Common myeloid progenitor, CD34-positive (primary cell): ENCODE measurements around the gene SOCS1.

Source experiments
- CTCF ChIA-PET: fragments of 350-600 bp; sonication (Branson Sonifier 250); formaldehyde crosslinking; loops from one replicate; lab custom pipeline; 2021; ENCODE audit warnings: antibody characterized with exemption; lab: Charles Lee
- POLR2A ChIA-PET: fragments of 350-600 bp; sonication (Branson Sonifier 250); formaldehyde crosslinking; loops from one replicate; lab custom pipeline; 2021; ENCODE audit warnings: antibody characterized with exemption; lab: Charles Lee
- DNase-seq, 3 donors: peaks; one replicate each; pipeline versions ENCODE4 v3.0.0 to v3.0.0-alpha.2; 2013
- H3K27ac ChIP-seq, 2 experiments: 1 replicate in 1 of 2; 2 replicates in 1 of 2; pipeline ENCODE4 v1.7.0; 2013; ENCODE audit warnings: inconsistent platforms in 2 of 2, low read length in 2 of 2, mild to moderate bottlenecking in 2 of 2, low read depth in 1 of 2, moderate library complexity in 1 of 2; ENCODE audit not compliant: severe bottlenecking in 2 of 2, insufficient read depth in 1 of 2, poor library complexity in 1 of 2
- H3K27me3 ChIP-seq, 5 experiments: replicated peaks in 2 of 5; 1 replicate in 3 of 5; 2 replicates in 2 of 5; pipeline versions ENCODE4 v1.6.1 to v1.7.0; 2013; ENCODE audit warnings: low read length in 4 of 5, mild to moderate bottlenecking in 2 of 5, moderate library complexity in 2 of 5, inconsistent platforms in 1 of 5; ENCODE audit not compliant: insufficient read depth in 5 of 5, control insufficient read depth in 4 of 5
- H3K36me3 ChIP-seq, 4 experiments: 1 replicate in 2 of 4; 2 replicates in 2 of 4; pipeline versions ENCODE4 v1.6.1 to v1.7.0; 2013; ENCODE audit warnings: low read length in 3 of 4, control low read depth in 1 of 4, mild to moderate bottlenecking in 1 of 4; ENCODE audit not compliant: control insufficient read depth in 4 of 4, insufficient read depth in 4 of 4
- H3K4me1 ChIP-seq, 4 experiments: 1 replicate in 3 of 4; 2 replicates in 1 of 4; pipeline versions ENCODE4 v1.6.1 to v1.7.1; 2013; ENCODE audit warnings: low read length in 3 of 4, mild to moderate bottlenecking in 3 of 4, control low read depth in 1 of 4, inconsistent platforms in 1 of 4, moderate library complexity in 1 of 4; ENCODE audit not compliant: control insufficient read depth in 4 of 4, insufficient read depth in 4 of 4; ENCODE audit errors: control extremely low read depth in 1 of 4
- H3K4me3 ChIP-seq, 7 experiments: 1 replicate in 4 of 7; 2 replicates in 3 of 7; pipeline versions ENCODE4 v1.5.1 to v1.7.0; 2013; ENCODE audit warnings: mild to moderate bottlenecking in 7 of 7, low read length in 6 of 7, moderate library complexity in 6 of 7, inconsistent platforms in 2 of 7, low read depth in 2 of 7, control low read depth in 1 of 7; ENCODE audit not compliant: insufficient read depth in 4 of 7, control insufficient read depth in 1 of 7; ENCODE audit errors: extremely low read depth in 1 of 7
- H3K9me3 ChIP-seq, 5 experiments: 1 replicate in 4 of 5; 2 replicates in 1 of 5; pipeline versions ENCODE4 v1.6.1 to v1.7.1; 2013; ENCODE audit warnings: low read length in 4 of 5, mild to moderate bottlenecking in 2 of 5, inconsistent platforms in 1 of 5, low read depth in 1 of 5, moderate library complexity in 1 of 5; ENCODE audit not compliant: control insufficient read depth in 4 of 5, insufficient read depth in 2 of 5; ENCODE audit errors: control extremely low read depth in 1 of 5
- WGBS: methylation state at CpG from one replicate; pipeline ENCODE4 v1.1.5; 2013; ENCODE audit not compliant: insufficient coverage; 5-methylcytosine and 5-hydroxymethylcytosine counted together

SOCS1 gene

DNA sequence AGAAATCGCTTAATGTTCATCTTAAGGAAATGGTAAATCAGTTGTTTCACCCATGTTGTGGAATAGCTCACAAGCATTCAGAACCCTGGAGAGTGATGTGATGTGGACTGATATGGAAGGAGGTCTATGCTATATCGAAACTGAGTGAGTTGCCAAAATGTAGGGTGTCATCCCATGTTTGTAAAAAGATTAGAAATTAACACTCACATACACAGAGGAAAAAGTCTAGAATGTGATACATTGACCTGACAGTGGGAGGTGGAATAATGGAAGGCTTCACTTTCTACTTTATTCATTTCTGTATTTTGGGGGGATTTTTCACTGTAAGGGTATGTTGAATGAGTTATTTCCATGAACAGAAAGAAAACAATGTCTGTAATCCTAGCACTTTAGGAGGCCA is 29.8 kb upstream of the SOCS1 start:
- no peak overlapping the region for H3K4me3 ChIP-seq
- DNase-seq, result no peak
- peaks cover 0 to 2% (median 0%) of the 10 kb centered on the region in 5 experiments for H3K9me3 ChIP-seq
- ChIA-PET CTCF (interaction anchor here (2.7 to 3.9 kb wide), 2 partner anchors 12 kb away, joined by 13 to 19 read pairs; partner anchors contain the start of gene PRM3), POLR2A (interaction anchor here (0.7 to 0.9 kb wide), 2 partner anchors 11 to 341 kb away, joined by 3 read pairs; no protein-coding TSS in a partner anchor)
- no peak overlapping the region for H3K27ac ChIP-seq
- H3K27me3 ChIP-seq, result peaks cover 0 to 4% (median 0%) of the 10 kb centered on the region in 5 experiments
- 100% methylated on average over 1 of the region's 2 CpGs for WGBS
- no peaks in the 10 kb centered on the region for H3K4me1 ChIP-seq
- no peaks in the 10 kb centered on the region for H3K36me3 ChIP-seq

DNA sequence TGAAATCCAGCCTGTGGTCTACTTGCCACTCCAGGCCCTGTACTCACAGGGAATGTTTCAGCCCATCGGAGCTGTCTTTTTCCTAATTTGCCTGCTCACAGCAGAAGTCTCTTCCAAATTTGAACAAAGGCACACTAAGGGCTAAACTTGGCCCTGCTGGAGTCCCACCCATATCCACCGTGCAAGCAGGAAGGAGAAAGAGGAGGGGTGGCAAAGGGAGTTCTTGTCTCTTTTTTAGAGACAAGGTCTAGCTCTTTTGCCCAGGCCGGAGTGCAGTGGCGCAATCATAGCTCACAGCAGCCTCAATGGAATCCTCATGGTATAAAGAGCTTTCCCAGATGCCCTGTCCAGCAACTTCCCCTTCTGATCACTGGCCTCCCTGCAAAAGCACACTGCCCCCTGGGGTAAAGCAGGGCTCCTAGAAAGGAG is 27.8 kb upstream of the SOCS1 start:
- H3K9me3 ChIP-seq, result no peaks in the 10 kb centered on the region
- POLR2A ChIA-PET, result interaction anchor here (0.6 to 1.0 kb wide), 2 partner anchors 10 to 423 kb away, joined by 3 read pairs; no protein-coding TSS in a partner anchor
- H3K27ac ChIP-seq, result no peak overlapping the region
- DNase-seq, result peak in 1 of 3 donors; percentile 22
- CTCF ChIA-PET, result interaction anchor here (0.7 to 3.9 kb wide), 10 partner anchors 8 to 321 kb away, joined by 3 to 19 read pairs (median 4); partner anchors contain the start of genes PRM3 and TNP2
- WGBS, result 56% methylated on average over 2 of the region's 4 CpGs
- peaks cover 5 to 10% (median 8%) of the 10 kb centered on the region in 4 experiments for H3K4me1 ChIP-seq
- H3K27me3 ChIP-seq, result peaks cover 0 to 3% (median 0%) of the 10 kb centered on the region in 5 experiments
- H3K4me3 ChIP-seq, result no peak overlapping the region
- H3K36me3 ChIP-seq, result no peaks in the 10 kb centered on the region

DNA sequence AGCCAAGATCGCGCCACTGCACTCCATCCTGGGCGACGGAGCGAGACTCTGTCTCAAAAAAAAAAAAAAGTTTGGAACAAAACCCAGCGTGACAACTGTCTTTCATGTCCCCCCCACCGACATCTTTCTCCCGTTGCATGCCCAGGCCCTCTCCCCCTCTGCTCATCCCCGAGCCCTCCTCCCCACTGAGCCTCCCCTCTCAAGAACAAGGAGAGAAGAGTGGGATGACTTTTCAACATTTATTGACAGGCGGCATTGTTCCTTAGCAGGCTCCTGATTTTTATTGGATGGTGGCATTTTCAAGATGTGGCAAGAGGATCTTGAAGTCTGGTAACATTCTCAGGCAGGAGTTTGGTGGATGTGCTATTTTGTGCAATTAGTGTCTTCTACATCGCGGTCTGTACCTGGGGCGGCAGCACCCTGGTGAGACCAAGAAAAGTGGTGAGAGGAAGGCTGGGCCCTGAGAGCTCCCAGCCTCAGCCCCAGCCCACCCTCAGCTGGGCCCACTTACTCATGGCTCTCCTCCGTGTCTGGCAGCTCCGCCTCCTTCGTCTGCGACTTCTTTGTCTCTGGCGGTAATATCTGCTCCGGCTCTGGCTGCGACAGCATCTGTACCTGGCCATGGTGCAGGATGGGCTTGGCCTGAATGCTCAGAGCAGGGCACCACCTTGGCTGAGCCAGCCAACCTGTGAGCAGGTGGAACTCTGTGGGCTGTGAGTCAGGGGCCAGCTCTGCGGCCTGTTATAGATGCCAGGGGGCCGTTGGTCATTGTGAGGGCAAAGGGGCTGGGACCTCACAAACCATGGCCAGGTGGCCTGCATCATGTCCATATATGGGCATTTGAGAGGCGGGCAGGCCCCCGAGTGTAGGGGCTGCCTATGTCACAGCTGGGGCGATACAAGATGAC is 24.9 kb upstream of the SOCS1 start, which contains the start of gene PRM1:
Gene PRM1 (minus strand): TSS at position 715 of the 907 bp plus-strand sequence. CDS start 92 bp downstream, at position 623.
- ChIA-PET CTCF (no interaction called here), POLR2A (no interaction called here)
- no peak for DNase-seq
- Histone ChIP-seq H3K27ac (no peak within 1 kb of the TSS), H3K27me3 (peaks cover 0 to 3% (median 0%) of the 10 kb centered on the region in 5 experiments), H3K4me1 (peaks cover 5 to 12% (median 10%) of the 10 kb centered on the region in 4 experiments), H3K4me3 (no peak within 1 kb of the TSS), H3K9me3 (no peaks in the 10 kb centered on the region), H3K36me3 (no peaks in the 10 kb centered on the region)
- WGBS, result 95% methylated on average over 15 of the region's 25 CpGs

DNA sequence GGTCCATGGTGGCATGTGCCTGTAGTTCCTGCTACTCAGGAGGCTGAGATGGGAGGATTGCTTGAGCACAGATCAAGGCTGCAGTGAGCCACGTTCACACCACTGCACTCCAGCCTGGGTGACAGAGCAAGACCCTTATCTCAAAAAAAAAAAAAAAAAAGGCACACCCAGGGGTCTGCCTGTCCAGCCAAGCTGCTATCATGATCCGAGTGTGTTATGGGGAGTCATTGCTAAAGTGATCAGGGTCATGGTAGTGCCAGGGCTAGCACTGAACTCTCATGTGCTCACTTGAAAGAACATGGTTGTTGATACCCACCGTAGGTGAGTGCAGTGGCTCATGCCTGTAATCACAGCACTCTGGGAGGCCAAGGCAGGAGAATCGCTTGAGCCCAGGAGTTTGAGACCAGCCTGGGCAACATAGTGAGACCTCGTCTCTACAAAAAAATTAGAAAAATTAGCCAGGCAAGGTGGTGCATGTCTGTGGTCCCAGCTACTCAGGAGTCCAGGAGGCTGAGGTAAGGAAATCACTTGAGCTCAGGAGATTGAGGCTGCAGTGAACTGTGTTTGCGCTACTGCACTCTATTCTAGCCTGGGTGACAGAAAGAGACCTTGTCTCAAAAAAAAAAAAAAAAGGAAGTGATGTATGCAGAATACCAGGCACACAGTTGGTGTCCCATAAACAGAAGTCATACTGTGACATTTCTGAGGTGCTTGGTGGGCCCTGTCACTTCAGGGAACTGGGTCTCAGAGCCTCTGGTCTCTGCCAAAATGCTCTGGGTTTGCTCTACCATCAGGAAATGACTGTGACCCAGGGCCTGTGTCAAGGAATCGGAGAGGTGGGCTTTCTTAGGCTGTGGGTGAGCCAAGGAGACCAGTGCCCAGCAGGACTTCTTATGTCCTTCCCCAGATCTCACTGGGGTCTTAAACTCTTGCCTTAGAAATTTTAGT is 23.0 kb upstream of the SOCS1 start:
- Histone ChIP-seq H3K27ac (no peak overlapping the region), H3K4me1 (peaks cover 5 to 12% (median 10%) of the 10 kb centered on the region in 4 experiments), H3K9me3 (no peaks in the 10 kb centered on the region), H3K36me3 (no peaks in the 10 kb centered on the region), H3K4me3 (no peak overlapping the region), H3K27me3 (no peaks in the 10 kb centered on the region)
- DNase-seq, result peak in 2 of 3 donors; percentile 55 to 60
- ChIA-PET POLR2A (no interaction called here), CTCF (interaction anchor here (0.9 to 1.2 kb wide), 3 partner anchors 10 to 22 kb away, joined by 3 read pairs; partner anchors contain the start of gene TNP2)
- 77% methylated on average over 5 of the region's 7 CpGs for WGBS

DNA sequence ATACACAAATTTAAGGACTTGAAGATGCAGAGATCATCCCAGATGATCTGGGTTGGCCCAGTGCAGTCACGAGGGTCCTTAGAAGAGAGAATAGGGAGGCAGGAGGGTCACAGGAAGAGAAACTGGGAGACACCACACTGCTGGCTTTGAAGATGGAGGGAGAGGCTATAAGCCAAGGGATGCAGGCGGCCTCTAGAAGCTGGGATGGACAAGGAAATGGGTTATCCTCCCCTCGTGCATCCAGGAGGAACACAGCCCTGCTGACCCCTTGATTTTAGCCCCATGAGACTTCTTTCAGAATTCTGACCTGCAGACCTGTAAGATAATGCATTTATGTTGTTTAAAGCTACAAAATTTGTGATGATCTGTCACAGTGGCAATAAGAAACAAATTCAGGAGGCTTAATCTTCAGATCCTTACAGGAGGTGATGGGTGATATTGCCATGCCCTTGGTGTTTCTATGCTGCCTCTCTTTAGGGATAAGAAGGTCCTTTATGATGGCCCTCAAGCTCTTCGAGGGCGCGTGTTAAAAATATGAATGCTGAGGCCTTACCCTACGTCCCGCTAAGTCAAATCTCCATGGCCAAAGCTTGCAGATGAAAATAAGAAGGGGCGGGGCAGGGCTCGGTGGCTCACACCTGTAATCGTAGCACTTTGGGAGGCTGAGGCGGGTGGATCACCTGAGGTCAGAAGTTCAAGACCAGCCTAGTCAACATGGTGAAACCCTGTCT is 21.8 kb upstream of the SOCS1 start:
- no peaks in the 10 kb centered on the region for H3K27me3 ChIP-seq
- ChIA-PET CTCF (interaction anchor here (0.5 to 1.6 kb wide), 3 partner anchors 19 to 130 kb away, joined by 4 to 5 read pairs (median 4); partner anchors contain the start of gene SOCS1), POLR2A (no interaction called here)

More for the DNA sequence above, 21.8 kb upstream of the SOCS1 start:
- Histone ChIP-seq H3K9me3 (no peaks in the 10 kb centered on the region), H3K36me3 (no peaks in the 10 kb centered on the region), H3K27ac (no peak overlapping the region), H3K4me1 (peaks cover 5 to 12% (median 10%) of the 10 kb centered on the region in 4 experiments), H3K4me3 (no peak overlapping the region)
- whole genome bisulfite sequencing, result 97% methylated on average over 8 of the region's 12 CpGs
- no peak for DNase-seq
